Effector CD4-positive, alpha-beta T cell (primary cell): ENCODE data around the gene CADM1.

Experiments used
- DNase-seq: peaks from one replicate; pipeline ENCODE4 v3.0.0-alpha.2; 2020

The CADM1 gene

DNA sequence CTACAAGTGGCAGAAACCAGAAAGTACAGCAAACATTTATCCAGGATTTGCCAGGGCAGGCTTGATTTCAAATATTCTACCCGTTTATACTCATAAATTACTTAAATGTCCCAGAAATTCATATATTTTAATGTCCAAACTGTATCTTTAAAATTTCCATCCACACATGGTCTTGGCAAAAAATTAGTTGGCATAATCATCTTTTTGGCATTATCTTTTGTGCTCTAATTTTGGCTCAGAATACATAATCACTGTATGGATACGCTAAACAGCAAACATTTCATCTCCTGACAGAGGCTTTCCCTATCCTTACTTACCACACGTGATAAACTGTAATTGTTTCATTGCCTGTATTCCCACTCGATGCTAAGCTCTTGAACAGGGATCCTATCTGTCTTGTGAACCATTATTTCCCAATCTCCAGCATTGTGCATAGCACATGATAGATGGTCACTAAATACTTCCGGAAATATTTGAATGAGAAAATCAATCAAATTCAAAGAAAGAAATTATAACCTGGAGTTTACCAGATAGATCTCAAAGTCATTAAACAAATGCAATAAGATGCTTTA, 64.2 kb downstream of the CADM1 start:
- no peak for DNase-seq

DNA sequence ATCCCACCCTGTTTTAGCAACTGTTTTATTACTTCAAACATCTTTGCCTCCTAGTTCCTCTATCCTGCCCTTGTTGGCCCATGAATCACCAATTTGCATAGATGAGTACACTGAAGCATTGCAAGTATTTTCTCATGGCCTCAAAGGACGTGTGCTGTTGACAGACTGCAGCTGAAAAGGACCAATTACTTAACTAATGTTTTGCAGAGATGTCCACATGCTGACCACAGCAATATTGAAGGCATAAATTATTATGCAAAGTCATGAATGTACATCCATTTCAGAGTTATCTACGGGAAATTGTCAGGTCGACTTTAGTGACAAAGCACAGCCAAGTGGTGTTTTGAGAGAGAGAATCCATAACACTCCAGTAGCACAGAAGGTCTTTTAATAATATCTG, 64.8 kb downstream of the CADM1 start:
- DNase-seq, result no peak

DNA sequence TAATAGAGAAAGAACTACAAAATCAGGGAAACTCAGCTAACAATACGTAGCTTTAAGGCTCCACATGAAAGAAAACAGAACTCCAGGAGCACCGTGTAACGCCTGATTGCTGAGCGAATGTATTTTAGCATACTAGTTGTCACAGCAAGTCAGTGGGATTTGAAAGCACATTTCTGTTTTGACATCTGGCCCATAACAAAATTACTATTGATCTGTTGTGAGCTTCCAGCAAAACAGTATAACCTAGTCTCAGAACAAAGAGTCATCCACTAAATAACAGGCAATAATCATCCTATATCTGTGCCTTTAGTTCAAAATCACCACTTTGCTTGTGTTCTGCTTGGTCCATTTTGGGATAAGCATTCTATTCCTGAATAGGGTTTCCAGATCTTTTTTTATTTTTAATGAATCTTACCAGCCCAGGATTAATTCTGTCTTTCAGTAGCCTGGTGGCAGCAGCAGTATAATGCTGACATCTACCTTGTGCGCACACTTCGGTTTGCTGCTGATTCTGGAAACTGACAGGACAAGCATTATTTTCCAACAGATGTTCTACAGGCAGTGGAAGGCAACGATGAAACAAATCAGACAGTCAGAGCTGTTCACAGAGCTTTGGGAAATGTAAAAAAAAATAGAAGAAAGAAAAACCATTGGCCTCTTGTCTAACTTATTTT, 66.2 kb downstream of the CADM1 start:
- DNase-seq, result no peak

DNA sequence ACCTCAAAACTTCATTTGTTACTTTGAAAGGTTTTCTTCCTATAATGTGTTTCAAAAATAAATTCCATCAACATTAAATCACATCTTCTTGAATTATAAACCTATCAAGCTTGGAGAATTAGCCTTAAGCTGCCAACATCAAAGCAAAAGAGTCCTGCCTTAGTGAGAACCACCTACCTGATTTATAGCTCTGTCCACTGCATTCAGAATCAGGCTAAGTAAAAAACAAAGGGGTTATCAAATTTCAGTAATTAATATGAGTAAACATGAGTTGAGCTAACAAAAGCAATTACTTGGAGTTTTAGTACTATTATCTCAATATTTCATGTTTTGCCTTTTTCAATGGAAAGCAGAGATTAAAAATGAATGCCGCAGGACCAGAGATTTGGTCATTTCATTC, 73.9 kb downstream of the CADM1 start:
- no peak for DNase-seq

DNA sequence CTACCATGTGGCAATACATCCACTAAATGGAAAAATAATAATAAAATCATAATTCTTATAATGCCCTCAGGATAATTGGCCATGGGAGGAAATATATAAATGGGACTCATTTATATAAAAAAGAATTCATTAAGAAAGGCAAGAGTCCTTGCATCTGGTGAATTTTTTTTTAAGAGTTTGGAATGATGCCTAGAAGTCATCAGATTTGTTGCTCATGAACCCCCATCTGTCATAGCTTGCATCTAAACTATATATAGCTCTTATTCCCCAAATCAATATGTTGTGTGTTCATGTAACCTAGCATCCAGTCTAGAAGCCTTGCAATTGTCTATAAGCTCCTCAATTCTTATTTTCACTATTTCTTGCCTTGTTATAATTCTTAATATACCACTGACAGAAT, 75.9 kb downstream of the CADM1 start:
- no peak for DNase-seq

DNA sequence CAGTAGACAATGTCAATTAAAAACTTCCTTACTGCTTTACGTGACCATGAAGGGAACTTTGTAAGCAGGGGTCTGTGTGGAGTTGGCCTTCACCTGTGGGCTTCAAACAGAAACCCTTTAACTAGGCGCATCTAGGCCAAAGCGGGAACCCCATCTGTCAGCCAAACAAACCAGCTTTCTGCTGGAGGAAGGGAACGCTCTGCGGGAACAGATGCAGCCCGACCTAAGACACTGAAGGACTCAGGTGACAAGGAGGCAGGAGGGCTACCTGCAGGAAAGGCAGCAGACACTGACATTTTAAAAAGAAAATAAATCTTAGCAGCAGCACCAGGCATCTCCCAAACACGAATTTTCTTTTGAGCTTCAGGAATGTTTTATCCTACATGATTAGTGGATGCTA, 78.4 kb downstream of the CADM1 start:
- no peak for DNase-seq

DNA sequence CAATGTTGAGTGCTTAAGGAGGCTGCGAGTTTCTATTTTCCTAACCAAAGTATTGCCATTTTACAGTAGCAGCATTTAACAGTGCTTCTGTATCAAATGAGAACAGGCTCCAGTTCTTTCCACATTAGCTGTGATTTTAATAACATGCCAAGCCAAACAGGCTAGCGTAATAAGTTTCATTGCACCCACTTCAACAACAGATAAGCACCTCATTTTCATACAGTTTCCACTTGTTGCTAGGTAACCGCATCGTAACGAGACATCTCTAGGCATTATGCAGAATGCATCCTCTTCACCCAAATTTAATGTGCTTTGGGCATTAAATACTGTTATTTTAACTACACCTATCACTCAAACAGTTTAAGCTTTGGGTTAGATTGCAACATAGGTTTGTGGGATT, 79.0 kb downstream of the CADM1 start:
- DNase-seq, result no peak

DNA sequence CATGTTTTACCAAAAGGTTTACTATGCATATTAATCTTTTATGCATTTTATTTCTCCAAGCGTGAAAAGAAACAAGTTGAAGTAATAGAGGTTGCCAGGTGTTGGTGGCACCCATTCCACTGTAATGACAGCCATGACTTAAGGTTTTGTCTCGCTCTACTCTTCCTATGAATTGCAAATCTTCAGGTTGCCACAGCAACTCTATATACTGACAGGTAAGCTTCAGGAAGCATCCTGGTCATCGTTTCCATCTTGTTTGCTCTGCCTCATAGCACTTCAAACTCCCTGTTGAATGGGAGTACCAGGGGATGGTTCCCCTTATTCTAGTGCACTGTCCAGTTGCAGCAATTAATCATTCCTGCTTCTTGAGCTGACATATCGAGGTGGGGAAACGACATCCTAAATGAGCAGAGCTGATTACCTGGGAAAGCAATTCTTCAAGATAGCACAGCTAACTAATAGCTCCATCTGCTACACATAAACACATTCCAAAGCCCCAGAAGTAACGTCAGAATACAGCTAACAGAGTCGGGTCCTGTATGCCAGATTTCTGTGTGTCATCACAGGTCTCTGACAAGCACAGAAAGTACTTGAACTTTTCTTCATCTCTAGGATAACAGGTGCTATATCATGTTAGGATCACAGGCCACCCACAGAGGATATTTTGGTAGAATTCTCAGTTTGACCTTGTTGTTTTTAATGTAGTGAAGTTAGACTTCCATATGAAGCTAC, 80.3 kb downstream of the CADM1 start:
- no peak for DNase-seq

DNA sequence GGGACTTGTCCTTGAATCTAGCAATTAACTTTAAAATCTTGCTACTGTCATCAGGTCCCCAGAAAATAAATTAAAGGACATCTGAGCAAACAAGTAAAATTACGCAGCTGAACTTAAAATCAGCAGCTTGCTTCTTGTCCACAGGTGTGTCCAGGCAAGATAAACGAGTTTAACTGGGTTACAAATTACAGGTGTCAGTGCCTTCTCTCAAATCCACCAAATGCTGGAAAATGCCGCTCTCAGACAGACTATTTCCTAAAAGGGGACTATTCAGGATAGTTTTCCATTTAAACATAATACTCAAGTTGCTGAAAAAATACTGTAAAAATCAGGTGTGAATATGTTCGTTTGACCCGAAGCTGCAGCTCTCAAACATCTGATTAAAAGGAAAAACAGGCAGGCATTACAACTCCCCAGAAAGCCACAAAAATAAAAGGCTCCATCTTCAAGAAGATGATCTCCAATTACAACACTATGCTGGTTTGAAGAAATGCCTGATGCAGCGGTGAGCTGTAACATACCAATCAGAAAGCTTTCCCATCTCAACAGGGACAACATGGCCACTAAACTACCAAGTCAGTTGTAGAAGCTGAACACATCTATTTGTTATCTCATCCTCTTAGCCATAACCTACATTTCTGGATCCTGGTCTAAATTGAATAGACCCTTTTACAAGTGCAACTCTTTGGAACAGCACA, 82.1 kb downstream of the CADM1 start:
- DNase-seq, result no peak

DNA sequence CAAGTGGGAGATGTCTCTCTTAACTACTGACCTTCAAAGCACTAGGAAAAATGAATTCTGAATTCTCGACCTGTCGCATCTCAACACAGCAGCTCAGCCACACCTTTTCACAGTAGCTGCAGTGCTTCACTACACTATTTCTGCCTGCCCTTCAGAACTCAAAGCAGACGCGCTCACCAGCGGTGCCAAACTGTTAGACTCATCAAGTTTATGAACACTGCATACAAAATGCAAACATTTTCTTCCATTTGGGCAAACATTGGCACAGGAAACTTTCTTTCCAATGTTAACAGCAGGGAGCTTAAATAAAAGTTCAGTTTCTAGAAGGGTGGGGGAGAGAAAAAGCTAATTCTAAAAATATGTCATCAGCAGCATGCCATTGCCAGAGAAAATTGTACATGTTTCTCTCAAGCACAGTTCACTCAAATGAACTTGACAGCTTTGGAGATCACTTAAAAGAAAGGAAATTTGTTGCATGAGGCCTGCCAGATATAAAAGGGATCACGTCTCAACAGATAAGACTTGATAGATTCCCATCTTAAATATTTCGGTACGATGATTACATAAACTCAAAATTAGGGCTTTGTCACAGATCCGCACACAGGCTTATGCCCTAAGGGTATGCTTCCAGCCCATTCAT, 82.7 kb downstream of the CADM1 start:
- no peak for DNase-seq

DNA sequence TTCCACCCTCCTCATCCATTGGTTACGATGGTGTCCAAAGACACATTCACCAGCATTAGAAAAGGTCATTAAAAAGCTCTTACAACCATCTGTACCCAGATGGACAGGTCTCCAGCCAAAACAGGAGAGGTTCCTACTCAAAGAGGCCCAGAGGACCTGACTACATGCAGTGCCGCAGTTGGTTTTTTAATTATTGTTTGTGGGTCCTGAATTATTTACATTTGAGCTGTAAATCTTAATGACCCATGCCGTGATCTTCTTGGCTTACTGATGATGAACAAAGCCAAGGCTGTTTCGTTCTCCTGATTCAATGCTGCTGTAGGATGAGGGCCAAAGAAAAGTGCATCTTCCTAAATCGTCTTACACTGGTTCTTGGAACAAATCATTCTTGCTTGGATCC, 83.7 kb downstream of the CADM1 start:
- no peak for DNase-seq

DNA sequence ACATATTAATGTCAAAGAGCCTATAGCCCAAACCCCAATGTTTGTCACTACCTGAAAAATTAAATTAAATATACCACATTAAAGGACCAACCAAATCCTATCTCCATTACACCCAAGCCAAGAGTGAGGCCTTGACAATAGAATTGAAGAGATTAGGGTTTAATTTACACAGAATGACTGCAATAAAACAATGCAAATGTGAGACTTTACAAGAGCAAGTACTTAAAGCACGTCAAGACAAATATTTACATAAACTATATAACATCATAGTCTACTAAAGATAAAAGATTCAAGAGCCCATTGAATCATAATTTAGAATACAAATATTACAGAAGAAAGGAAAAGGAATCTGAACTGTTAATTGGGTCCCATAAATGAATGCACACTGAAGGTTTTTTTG, 85.6 kb downstream of the CADM1 start:
- DNase-seq, result no peak

DNA sequence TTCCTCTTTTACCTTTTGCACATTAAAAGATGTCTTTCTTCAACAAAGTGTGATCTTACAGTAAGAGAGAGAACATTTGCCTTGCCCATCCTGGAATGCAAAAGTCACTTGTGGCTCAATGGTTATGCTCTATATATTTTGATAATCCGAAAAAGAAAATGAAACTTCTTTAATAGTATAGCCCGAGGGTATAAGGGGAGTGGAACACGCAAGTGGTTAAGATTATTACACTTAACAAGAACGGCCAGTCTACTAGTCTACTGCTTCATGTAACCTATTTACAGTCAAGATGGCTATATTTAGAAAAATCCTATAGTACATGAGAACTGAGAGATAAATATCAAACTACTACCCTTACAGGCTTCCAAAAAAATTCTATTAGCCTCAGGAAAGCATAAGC, 86.1 kb downstream of the CADM1 start:
- no peak for DNase-seq

DNA sequence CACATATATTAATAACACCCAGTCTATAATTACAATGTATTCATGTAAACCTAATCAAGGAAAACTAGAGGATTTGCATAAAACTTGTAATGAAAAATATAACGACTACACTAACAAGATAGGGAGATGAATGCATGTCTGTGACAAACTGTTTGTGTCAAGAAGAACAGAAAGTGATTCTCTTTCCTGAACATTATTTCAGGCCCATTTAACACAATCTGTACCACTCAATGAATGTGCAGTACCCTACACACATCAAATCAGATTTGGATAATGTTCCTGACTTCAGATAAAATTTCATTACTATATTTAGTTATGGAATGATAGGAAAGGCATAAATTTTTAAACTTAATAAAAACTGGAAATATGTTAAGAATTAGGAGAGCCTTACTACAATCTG, 93.1 kb downstream of the CADM1 start:
- DNase-seq, result no peak

DNA sequence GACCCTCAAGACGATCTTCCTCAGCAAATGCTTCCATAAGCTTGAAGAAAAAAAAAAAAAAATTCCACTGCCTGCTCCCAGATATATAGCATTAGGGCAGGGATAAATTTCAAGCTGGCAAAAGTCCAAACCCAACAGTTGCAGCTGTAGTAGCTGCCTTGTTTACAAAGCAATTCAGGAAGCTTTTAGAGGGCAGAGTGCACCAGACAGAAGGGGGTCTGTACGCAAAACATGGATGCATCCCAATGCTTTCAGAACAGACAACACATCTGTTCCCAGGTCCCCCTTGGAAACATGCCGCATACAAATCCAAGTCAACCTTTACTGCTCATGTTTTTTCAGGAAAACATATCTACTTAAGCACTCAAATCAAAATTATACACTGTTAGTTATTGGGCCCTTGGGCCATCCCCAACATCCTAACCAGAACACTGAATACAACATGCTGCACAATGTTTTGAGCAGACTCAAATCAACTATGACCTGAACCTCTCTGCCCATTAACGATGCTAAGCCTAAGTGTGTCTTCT, 94.5 kb downstream of the CADM1 start:
- DNase-seq, result no peak

DNA sequence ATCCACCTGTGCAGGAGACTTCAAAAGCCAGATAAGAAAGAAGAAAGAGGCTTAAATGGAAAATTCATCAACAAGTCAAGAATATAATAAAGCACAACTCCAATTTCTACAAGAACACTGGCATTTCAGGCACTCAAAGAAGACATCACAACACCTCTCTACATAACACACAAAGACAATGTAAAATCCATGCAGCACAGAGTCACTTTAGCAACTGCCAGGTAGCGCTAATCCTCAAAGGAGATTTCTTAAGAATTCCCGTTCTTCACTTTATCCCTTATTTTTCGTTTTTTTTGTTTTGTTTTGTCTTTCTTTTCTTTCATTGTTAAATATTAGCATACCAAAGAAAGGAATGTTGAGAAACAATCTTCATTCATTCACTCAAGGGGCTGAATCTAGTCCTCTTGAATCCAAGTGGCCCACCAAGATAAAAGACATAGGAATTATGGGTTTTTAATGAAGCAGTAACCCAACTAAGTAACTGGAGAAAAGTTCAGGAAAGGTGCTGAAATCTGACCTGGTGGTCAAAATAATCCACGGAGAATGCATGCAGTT, 95.0 kb downstream of the CADM1 start:
- DNase-seq, result no peak

DNA sequence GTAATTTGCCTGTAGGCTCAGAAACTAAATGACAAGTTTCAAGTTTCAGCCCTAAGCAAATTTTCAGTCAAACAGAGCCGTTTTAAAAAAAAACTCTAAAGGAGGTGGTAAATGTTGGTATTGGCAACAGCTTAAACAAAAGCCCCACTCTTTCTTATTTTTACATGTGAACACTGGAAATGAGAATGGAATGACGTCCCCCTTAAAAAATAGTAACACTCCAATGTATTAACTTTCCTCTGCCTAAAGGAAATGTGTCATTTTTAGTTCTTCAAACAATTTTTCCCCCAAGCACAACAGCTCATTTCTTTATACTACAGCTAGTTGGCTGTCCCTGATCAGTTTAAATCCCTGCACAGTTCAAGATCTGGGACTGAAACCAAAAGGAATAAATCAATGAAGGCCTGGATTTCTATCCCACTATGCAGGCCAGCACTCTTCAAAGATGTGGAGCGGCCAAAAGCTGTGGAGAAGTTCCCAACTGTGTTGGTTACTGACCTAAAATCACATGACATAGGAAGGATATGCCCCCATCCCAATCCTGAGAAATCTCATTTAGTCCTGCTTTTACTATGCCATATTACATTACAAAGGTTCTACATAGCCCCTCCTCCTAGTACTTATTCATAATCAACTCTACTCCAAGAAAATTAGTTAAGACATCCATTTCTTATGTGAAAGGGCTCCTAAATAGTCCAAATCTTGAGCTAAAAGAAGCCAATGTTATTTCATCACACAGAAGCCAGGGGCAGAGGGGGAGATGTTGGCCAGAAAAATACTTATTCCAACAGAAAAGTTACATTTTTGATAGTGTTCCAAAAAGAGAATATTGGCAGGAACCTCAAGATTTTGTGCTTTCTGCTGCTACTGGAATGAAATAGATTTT, 95.9 kb downstream of the CADM1 start:
- DNase-seq, result no peak

DNA sequence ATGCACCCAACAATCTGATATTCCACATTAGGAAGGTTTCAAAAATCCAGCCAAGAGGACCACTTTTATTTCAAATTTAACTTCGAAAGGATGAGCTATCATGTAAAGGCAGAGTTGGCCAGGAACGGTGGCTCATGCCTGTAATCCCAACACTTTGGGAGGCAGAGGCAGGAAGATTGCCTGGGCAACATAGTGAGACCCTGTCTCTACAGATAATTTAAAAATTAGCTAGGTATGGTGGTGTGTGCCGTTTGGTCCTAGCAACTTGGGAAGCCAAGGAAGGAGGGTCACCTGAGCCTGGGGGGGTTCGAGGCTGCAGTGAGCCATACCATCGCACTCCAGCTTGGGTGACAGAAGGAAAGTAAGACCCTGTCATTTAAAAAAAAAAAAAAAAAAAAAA, 96.7 kb downstream of the CADM1 start:
- no peak for DNase-seq

DNA sequence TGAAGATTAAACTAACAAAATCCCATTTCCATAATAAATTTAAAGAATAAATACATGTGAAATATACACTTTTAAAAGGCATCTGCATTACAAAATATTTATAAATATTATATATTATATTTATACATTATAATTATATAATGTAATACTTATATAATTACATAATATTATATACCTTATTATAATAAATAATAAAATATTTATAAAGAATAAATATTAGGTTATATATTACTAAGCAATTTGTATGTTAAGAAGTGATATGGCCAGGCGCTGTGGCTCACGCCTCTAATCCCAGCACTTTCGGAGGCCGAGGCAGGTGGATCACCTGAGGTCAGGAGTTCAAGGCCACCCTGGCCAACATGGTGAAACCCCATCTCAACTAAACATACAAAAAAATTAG, 97.8 kb downstream of the CADM1 start:
- DNase-seq, result no peak

DNA sequence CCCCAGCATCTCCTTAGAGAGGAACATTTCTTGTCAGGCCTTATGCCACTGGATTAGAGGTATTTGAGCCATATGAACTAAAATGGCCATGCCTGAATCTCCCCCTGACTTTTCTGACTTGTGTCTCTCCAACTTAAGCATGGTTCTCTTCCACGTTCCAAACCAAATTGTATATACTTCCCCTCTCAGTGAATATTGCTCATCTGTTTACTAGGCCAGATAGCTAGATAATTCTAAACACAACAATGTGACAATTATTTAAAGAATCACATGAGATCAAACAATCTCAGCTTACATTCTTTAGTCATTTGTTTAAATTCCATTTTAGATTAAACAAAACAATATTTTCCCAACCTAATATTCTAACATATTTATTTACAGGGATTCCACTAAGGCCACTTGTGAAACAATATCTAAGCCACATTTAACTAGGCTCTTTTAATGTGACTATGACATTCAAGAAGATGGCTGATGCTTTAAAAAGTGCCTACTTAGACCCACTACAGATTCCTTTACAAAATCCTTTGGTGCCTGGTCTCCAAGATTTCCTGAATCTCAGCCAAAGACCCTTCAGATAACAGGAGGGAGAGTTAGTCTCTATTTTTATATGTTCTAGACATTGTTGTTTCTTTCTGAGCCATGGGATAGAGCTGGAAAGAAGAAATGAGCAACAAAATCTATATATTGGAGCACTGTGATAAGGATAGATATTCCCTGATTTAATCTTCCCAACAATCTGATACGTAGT, 105.7 kb downstream of the CADM1 start:
- no peak for DNase-seq

DNA sequence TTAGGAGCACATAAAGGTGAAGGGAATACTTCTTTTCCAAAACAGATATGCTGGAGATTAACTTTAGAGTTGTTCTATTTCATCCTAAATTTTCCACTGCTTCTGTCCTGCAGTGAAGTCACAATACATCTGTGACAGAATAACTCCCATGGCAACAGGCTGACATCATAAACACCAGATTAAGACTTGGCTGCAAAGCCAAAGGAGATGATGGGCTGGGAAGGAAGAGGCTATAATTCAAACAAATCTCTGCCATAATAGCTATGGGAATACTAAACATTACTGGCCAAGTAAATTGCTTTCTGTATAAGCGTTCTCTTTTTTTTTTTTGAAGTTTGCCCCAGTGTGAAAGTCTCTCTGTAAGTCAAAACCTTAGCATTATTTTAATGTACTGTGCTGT, 107.7 kb downstream of the CADM1 start:
- DNase-seq, result no peak
